ENCODE results near the gene RTEL1. TPM values are rescaled to one million over a fixed set of nuclear protein-coding genes. Genes with fewer than 3 reads are reported as not detected.
A peak's percentile ranks its signal among the peaks of the same experiment; 100 is the strongest.
"Not testable (repeated sequence)": the region's sequence is repeated elsewhere in the genome, so short reads cannot be mapped to it uniquely, and the experiment has no call there.

The RTEL1 gene
- total RNA-seq, 1 donor from 2014 or later = 34.1 TPM

GRCh38 chr20:63661959-63662812, 4.1 kb downstream of the RTEL1 start:
- no peak for DNase-seq (ENCODE audit: low spot score)
- ATAC-seq = no peak
- intact Hi-C loops (cut with DNase I) = loop anchor here (10.0 kb wide), 1 partner anchor 83 kb away; no protein-coding TSS in a partner anchor

- ATAC-seq = no peak
- DNase-seq (ENCODE audit: low spot score) = no peak
- intact Hi-C loops (cut with DNase I) = loop anchor here (10.0 kb wide), 1 partner anchor 82 kb away; no protein-coding TSS in a partner anchor
Measured at GRCh38 chr20:63662813-63663189, 4.7 kb downstream of the RTEL1 start.

- peak; percentile 56 for DNase-seq (ENCODE audit: low spot score)
- ATAC-seq = no peak
- intact Hi-C loops (cut with DNase I) = loop anchor here (10.0 kb wide), 1 partner anchor 81 kb away; no protein-coding TSS in a partner anchor
Measured at GRCh38 chr20:63663332-63664066, 5.4 kb downstream of the RTEL1 start.

- no peak for ATAC-seq
- no peak for DNase-seq (ENCODE audit: low spot score)
- intact Hi-C loops (cut with DNase I) = loop anchor here (10.0 kb wide), 1 partner anchor 81 kb away; no protein-coding TSS in a partner anchor
Measured at GRCh38 chr20:63664143-63664851, 6.2 kb downstream of the RTEL1 start.

- ATAC-seq = peak; percentile 70
- no peak for DNase-seq (ENCODE audit: low spot score)
- intact Hi-C loops (cut with DNase I) = loop anchor here (10.0 kb wide), 1 partner anchor 80 kb away; no protein-coding TSS in a partner anchor
Measured at GRCh38 chr20:63664861-63665594, 6.9 kb downstream of the RTEL1 start.

GRCh38 chr20:63665708-63666107, 7.6 kb downstream of the RTEL1 start:
- intact Hi-C loops (cut with DNase I) = loop anchor here (10.0 kb wide), 1 partner anchor 79 kb away; no protein-coding TSS in a partner anchor
- ATAC-seq (no peak), DNase-seq (ENCODE audit: low spot score) (no peak)

- intact Hi-C loops (cut with DNase I) = loop anchor here (10.0 kb wide), 1 partner anchor 77 kb away; no protein-coding TSS in a partner anchor
- no peak for ATAC-seq
- DNase-seq (ENCODE audit: low spot score) = no peak
Measured at GRCh38 chr20:63667858-63668257, 9.7 kb downstream of the RTEL1 start.

- intact Hi-C loops (cut with DNase I) = loop anchor here (10.0 kb wide), 1 partner anchor 76 kb away; no protein-coding TSS in a partner anchor
- DNase-seq (ENCODE audit: low spot score) (no peak), ATAC-seq (no peak)
Measured at GRCh38 chr20:63668351-63668750, 10.2 kb downstream of the RTEL1 start.

GRCh38 chr20:63671695-63672094, 13.6 kb downstream of the RTEL1 start:
- DNase-seq (ENCODE audit: low spot score); intact Hi-C loops (cut with DNase I); ATAC-seq: not testable (repeated sequence)

- intact Hi-C loops (cut with DNase I) = no loop called here
- ATAC-seq = no peak
Measured at GRCh38 chr20:63672666-63673065, 14.6 kb downstream of the RTEL1 start.

GRCh38 chr20:63673951-63674350, 15.8 kb downstream of the RTEL1 start:
- intact Hi-C loops (cut with DNase I) = no loop called here
- DNase-seq (ENCODE audit: low spot score) = no peak
- no peak for ATAC-seq

More at GRCh38 chr20:63672666-63673065, 14.6 kb downstream of the RTEL1 start:
- no peak for DNase-seq (ENCODE audit: low spot score)

GRCh38 chr20:63675681-63676368, 17.7 kb downstream of the RTEL1 start:
- intact Hi-C loops (cut with DNase I) = no loop called here
- DNase-seq (ENCODE audit: low spot score) = no peak
- ATAC-seq = no peak

GRCh38 chr20:63678071-63678470, 20.0 kb downstream of the RTEL1 start:
- ATAC-seq (no peak), DNase-seq (ENCODE audit: low spot score) (no peak)
- intact Hi-C loops (cut with DNase I) = no loop called here

- ATAC-seq (no peak), DNase-seq (ENCODE audit: low spot score) (no peak)
- intact Hi-C loops (cut with DNase I) = no loop called here
Measured at GRCh38 chr20:63678667-63679465, 20.8 kb downstream of the RTEL1 start.

GRCh38 chr20:63679799-63680305, 21.7 kb downstream of the RTEL1 start:
- DNase-seq (ENCODE audit: low spot score) (no peak), ATAC-seq (no peak)
- intact Hi-C loops (cut with DNase I) = no loop called here

- ATAC-seq = no peak
- intact Hi-C loops (cut with DNase I) = no loop called here
- DNase-seq (ENCODE audit: low spot score) = no peak
Measured at GRCh38 chr20:63680427-63680826, 22.3 kb downstream of the RTEL1 start.
